GM18499 (cell line): ENCODE measurements around the gene ZFHX2.

Experiments
- ATAC-seq: cut with Tn5 transposase; IDR thresholded peaks from one replicate; pipeline ENCODE4 v1.9.1; 2021; ENCODE audit warnings: moderate number of reproducible peaks; ENCODE audit not compliant: insufficient read depth, unreplicated experiment

ZFHX2 gene

GRCh38 chr14:23561873-23562821, 10.6 kb upstream of the ZFHX2 start:
- ATAC-seq, result no peak

- no peak for ATAC-seq
Measured at GRCh38 chr14:23561259-23561658, 9.7 kb upstream of the ZFHX2 start.

- ATAC-seq, result no peak
Measured at GRCh38 chr14:23559926-23560520, 8.5 kb upstream of the ZFHX2 start.

- ATAC-seq, result no peak
Measured at GRCh38 chr14:23559010-23559925, 7.7 kb upstream of the ZFHX2 start.

- no peak for ATAC-seq
Measured at GRCh38 chr14:23558346-23559009, 6.9 kb upstream of the ZFHX2 start.

- no peak for ATAC-seq
Measured at GRCh38 chr14:23557946-23558345, 6.4 kb upstream of the ZFHX2 start.

GRCh38 chr14:23557521-23557920, 6.0 kb upstream of the ZFHX2 start:
- no peak for ATAC-seq

- no peak for ATAC-seq
Measured at GRCh38 chr14:23556700-23557440, 5.3 kb upstream of the ZFHX2 start.

- ATAC-seq, result peak; percentile 81
Measured at GRCh38 chr14:23555882-23556699, 4.5 kb upstream of the ZFHX2 start, which contains the start of gene THTPA. Gene THTPA, plus strand, starts transcription at chr14:23556271. Its CDS starts 487 bp downstream, at chr14:23556758.

GRCh38 chr14:23555533-23555881, 3.9 kb upstream of the ZFHX2 start:
- no peak for ATAC-seq

GRCh38 chr14:23550812-23551265, 726 bp downstream of the ZFHX2 start:
- no peak for ATAC-seq

GRCh38 chr14:23550131-23550811, 1.3 kb downstream of the ZFHX2 start:
- no peak for ATAC-seq

- no peak for ATAC-seq
Measured at GRCh38 chr14:23548351-23549318, 2.9 kb downstream of the ZFHX2 start.

GRCh38 chr14:23547924-23548323, 3.6 kb downstream of the ZFHX2 start:
- ATAC-seq, result no peak

- ATAC-seq, result no peak
Measured at GRCh38 chr14:23546450-23547035, 5.0 kb downstream of the ZFHX2 start.

- ATAC-seq, result no peak
Measured at GRCh38 chr14:23545740-23546365, 5.7 kb downstream of the ZFHX2 start.
